GM19324 (cell line): ENCODE measurements around the gene VGF.

ENCODE experiments used
- ATAC-seq: cut with Tn5 transposase; IDR thresholded peaks from one replicate; pipeline ENCODE4 v1.9.1; 2021; ENCODE audit warnings: mild to moderate bottlenecking, moderate library complexity; ENCODE audit not compliant: unreplicated experiment, low FRiP score

Gene VGF

DNA sequence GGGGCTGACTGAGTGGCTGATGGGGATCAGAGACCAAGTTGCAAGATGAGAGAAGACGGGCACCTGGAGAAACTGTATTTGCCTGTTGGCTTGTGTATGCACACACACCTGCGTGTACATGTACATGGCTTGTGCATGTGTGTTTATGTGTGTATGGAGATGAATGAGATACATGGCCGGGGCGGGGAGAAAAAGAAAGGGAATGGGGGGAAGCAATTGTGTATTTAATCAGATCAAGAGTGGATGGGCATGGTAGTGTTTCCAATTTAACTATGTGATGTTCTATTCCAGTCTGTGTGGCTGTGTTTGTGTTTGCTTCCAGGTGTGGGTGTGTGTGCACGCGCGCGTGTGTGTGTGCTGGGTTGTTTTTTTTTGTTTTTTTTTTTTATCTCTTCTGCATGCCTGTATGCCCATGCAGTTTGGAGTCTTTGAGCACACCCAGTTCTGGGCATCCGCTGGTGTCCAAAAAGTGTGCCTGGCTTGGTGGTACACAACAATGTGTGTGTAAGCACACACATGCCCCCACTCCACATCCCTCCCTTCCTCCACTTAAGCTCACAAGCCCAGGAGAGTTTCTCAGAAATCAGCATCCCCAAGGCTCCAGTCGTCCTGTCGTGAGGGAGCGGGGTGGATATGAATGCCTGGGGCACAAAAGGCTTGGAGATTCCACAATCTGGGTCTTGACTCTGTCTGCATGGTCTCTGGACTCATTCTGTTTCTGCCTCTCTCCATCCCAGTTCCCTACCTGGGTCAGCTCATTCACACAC, 2.5 kb upstream of the VGF start:
- ATAC-seq, result no peak

DNA sequence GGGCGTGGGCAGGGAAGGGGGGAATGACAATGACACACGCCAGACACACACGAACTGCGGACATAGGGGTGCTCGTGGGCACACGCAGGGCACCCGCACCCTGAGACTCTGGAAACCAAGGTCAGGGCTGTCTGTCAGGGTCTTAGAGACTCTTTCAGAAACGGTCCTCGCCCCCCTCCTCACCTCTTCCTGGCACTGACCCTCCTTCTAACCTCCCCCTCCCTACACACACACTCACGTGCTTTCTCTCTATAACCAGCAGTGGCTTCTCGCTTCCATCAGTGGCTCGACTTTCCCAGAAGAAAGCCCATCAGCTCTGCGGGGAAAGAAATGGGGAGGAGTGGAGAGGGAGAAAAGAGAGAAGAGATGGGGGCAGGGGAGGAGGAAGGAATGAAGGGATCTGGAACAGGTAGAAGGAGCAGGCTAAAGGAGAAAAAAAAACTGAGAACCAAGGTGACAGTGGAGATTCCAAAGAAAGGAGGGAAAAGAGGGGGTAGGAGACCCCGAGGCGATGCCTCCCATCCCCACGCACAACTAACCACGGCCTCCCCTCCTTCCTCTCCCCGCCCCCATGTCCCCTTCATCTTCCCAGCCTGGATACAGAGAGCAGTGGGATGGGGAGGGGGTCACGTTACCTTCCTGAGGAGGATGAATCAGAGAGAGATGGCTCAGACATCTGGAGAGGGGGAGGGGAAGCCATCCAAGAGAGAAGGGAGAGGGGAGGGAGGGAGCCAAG, 1.7 kb upstream of the VGF start:
- no peak for ATAC-seq

GRCh38 chr7:101166648-101166908, 1.2 kb upstream of the VGF start:
- ATAC-seq, result no peak

- ATAC-seq, result no peak
Observed at GRCh38 chr7:101165958-101166647, 734 bp upstream of the VGF start.

DNA sequence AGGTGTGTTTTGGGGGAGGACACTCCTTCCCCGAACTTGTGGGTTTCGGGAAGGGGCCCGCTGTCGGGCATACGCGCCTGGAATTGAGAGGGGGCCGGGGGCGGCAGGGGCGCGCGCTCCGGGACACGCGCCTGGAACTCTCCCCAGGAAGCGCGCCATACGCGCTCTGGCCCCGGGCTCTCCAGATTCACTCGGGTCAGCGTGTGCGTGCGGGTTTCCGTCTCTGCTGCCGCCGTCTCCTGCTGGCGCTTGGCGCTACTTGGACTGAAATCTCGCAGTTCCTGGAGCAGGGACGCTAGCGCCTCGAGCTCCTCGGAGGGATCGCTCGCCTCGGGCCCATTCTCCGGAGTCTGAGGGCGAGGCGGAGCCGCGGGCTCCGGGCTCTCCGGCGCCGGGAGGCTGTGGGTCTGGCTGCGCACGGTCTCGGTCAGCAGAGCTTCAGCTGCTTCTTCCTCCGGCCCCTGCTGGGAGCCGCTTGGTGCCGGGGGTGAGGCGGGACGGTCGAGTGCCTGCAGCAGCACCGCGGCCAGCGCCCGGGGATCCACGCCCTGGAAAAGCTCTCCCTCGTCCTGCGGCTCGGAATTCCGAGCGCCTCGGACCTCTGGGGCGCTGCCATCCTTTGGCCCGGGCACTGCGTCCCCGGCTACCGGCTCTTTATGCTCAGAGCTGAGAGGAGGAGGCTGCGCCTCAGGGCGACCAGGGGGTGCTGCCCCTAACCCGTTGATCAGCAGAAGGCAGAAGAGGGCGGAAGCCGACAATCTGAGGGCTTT, 1.1 kb downstream of the VGF start:
- ATAC-seq, result no peak

- ATAC-seq, result no peak
Observed at GRCh38 chr7:101163279-101164070, 1.9 kb downstream of the VGF start.

GRCh38 chr7:101162551-101163278, 2.7 kb downstream of the VGF start:
- ATAC-seq, result no peak

GRCh38 chr7:101161692-101162471, 3.5 kb downstream of the VGF start:
- no peak for ATAC-seq

DNA sequence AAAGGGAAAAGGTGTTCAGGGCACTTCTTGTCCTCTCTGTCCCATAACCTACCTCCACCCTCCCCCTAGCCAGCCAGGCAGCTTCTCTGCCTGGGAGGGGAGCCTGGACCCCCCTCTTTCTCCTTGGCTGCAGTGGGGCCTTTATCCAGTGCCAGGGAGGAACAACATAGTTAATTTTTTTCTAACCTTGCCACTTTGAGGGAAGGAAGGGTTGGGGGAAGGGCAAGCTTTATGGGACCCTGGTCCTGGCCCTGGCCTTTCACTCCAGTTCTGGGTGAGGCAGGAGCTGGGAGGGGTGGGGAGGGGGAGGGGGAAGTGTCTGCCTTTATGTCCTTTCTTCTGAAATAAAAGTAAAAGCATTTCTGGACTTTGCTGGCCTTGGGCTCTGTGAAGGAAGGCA, 4.5 kb downstream of the VGF start:
- ATAC-seq, result no peak

GRCh38 chr7:101159696-101160674, 5.4 kb downstream of the VGF start:
- no peak for ATAC-seq

DNA sequence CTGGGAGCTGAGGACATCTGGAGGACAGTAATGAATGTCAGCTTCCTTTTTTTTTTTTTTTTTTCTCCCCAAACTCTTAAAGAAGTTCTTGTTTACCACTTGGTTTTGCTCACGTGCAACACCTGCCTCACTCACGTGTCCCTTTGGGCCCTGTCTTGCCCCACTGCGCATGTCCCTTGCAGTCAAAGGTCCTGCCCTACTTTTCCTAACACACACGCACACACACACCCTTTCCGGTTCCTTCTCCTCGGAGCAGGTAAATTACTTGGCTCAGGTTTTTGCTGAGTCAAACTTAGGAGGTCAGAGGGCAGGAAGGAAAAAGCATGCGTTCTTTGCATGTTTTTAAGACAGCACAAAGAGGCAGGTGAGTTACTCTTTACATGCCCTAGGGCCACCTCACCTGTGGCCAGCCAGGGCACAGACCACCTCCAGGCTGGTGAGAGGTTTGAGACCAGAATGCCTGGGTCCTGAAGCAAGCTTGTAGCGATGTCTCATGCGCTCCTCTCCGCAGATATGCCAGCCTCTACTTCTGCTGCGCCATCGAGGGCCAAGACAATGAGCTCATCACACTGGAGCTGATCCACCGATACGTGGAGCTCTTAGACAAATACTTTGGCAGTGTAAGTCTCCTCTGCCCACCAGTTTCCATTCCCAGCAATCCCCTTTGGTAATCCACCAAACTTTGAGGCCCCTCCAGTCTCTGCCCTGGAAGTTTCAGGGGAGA, 8.3 kb downstream of the VGF start:
- ATAC-seq, result no peak

DNA sequence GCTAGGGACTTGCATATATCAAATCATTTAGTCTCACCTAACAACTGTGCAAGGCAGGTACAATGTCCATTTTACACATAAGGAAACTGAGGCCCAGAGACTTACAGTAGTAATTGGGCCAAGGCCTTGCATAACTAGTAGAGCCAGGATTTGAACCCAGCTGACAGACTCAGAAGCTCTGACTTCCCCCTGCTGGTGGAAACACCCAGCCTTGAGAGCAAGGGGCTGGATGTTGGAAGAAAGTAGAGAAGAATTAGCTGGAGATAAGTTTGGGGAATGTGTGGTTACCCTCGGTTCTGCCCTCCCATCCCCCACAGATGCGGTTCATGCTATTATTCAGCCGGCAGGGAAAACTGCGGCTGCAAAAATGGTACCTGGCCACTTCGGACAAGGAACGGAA, 9.1 kb downstream of the VGF start:
- no peak for ATAC-seq

- no peak for ATAC-seq
Observed at GRCh38 chr7:101155303-101155702, 10.1 kb downstream of the VGF start.

DNA sequence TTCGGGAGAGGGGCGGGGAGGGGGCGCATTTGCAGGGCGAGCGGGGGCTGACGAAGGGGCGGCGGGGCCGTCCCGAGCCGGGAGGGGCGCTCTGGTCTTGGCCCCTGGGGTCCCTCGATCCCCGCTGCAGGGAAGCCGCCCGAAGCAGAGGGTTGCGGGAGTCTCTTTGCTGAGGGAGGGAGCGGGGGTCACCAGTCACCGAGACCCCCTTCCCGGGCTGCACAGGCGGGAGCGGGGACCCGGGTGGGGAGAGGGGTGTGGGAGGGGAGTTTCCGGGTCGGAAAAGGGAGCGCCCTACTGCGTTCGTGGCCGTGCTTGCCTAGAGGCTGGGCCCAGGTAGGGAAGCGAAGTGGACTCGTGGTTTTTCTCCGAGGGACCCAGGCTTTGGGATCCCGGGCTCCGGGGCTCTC, 10.7 kb downstream of the VGF start:
- ATAC-seq, result peak; percentile 10

DNA sequence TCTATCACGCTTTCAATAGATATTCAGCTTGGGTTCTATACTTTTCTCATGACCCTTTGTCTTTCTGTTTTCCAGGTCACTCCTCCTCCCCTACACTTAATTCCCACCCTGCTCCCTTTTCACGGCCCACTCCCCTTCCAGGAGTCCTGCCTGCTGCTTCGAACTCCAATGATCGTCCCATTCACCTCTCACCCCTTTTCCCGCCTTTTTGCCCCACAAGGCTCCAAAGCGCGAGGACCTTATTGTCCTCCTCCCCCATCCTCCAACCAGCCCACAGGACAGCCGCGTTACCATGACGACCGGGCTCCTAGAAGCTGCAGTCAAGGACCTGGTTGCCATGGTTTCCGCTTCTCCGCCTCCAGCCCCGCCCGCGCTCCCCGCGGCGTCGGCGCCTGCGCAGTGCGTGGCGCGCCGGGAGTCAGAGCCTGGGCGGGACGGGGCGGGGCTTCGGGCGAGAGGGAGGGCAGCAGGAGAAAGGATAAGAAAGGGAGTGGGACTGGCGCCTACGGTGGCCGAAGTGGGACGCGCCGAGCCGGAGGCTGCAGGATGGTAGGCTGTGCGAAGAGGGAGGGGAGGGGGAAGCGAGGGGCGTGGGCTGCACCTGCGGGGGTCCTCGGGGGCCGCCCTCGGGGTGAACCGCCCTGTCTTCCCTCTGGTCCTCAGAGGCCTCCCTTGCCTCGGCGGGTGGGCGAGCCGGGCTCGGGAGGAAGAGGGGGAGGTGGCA, 11.2 kb downstream of the VGF start, which contains the start of gene AP1S1:
Gene AP1S1 (plus strand): TSS at position 508 of the 724 bp plus-strand sequence. CDS start 39 bp downstream, at position 547.
- peak; percentile 81 for ATAC-seq
